GM18526 (cell line): ENCODE measurements around the gene IGSF22.

ENCODE experiments used
- POLR2A ChIP-seq: IDR thresholded peaks from 3 replicates; pipeline ENCODE4 v1.6.1; 2011; ENCODE audit not compliant: insufficient read length; ENCODE audit errors: extremely low read depth

Gene IGSF22

GRCh38 chr11:18726040-18726439, at the start of gene IGSF22:
TSS of gene IGSF22 (minus strand) at chr11:18726188. CDS start at chr11:18724236, 1,952 bp downstream.
- no peak for TF ChIP-seq POLR2A

DNA sequence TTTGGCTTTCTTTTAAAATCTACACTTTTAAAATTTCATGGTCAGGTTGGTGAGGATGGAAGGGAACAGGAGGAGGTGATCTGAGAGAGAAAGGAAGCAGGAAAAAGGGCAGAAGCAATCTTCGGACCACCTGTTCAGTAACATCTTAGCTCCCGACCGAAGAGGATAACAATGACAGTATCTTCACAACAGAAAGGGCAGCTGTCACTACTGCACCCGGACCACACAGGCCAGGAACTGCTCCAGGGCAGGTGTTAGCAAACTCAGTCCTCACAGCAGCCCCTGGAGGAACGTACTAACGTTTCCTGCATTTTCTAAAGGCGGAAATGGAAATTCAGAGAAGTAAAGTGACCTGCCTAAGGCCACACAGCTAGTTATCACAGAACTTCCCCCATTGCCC, 48.8 kb upstream of the IGSF22 start:
- no peak for TF ChIP-seq POLR2A

- TF ChIP-seq POLR2A, result no peak
Measured at GRCh38 chr11:18773681-18774080, 47.7 kb upstream of the IGSF22 start.

DNA sequence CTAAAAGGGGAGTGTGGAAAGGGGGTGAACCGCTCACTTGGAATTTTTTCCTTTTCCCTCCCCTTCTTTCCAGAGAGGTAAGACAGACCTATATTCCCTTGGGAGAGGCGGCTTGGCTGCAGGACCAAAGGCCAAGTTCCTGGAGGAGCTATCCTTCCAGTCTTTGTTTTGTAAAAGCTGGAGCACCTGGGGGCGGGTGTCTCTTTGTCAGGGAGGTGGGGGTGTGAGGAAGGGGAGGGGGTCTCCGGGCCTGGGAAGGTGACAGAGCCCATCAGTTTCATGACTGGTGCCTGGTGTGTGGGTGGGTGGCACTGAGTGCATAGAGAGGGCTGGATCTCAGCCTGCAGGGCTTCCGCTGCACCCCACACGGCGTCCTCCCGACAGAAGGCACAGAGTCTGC, 47.1 kb upstream of the IGSF22 start:
- TF ChIP-seq POLR2A, result no peak

- no peak for TF ChIP-seq POLR2A
Measured at GRCh38 chr11:18772211-18772610, 46.2 kb upstream of the IGSF22 start.

GRCh38 chr11:18771266-18772035, 45.5 kb upstream of the IGSF22 start:
- TF ChIP-seq POLR2A, result no peak

GRCh38 chr11:18770479-18771125, 44.6 kb upstream of the IGSF22 start:
- TF ChIP-seq POLR2A, result no peak

DNA sequence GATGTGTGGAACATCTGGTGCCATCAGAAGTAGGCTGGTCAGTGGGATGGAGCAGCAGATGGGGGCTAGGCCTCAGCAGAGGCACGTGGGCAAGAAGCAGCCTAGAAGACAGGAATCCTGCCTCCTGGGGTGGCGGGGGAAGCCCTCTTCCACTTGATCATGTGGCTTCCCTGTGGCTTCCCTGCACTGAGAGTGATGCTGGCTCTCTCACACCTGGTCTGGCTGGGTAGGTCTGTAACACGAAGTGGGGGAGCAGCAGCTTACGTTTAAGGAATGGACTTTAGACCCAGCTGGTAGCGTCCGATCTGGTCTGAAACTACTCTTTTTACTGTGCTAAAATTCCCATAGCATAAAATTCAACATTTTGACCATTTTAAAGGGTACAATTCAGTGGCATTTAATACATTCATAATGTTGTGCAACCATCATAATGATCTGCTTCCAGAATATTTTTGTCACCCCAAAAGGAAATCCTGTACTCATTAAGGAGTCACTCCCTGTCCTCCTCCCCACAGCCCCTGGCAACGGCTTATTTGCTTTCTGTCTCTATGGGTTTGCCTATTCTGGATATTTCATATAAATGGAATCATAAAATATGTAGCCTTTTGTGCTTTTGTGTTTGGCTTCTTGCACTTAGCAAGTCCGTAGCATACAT, 43.9 kb upstream of the IGSF22 start:
- TF ChIP-seq POLR2A, result no peak

DNA sequence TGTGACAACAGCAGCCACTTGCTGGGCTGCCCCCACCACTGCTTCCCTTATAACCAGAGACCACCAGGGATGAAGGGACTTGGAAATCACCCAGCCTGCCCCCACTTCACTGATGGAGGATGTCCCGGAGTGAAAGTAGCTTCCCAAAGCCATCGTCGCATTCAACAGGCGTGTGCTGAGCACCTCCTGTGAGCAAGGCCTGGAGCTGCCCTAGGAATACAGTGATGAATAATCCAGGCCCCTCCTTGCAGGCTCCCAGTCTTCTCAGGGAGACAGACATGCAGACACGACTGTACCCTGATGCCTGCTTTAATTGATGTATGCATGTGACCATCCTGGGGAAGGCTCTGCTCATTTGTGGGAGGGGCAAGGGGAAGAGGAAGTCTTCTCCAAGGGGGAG, 43.0 kb upstream of the IGSF22 start:
- no peak for TF ChIP-seq POLR2A

GRCh38 chr11:18768472-18768901, 42.5 kb upstream of the IGSF22 start:
- TF ChIP-seq POLR2A, result no peak

- TF ChIP-seq POLR2A, result no peak
Measured at GRCh38 chr11:18766015-18766414, 40.0 kb upstream of the IGSF22 start.

DNA sequence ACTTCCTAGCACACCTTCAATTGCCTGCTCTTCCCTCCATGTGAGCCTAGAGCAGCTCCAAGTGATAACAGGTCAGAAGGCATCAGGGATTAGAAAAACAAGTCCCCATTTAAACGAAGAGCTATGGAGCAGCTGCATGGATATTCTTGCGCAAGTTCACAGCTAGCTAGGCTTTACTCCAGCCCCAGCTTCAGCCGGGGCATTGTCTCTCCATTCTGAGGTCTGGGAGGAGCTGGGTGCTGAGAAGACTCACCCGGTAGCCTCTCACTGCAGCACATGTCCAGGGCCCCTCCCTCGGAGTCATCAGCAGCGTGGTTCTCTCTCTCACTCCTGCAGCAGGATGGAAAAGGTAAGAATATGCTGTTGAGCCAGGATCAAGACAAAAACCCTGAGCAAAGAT, 39.6 kb upstream of the IGSF22 start:
- no peak for TF ChIP-seq POLR2A

GRCh38 chr11:18761741-18762140, 35.8 kb upstream of the IGSF22 start:
- TF ChIP-seq POLR2A, result no peak

DNA sequence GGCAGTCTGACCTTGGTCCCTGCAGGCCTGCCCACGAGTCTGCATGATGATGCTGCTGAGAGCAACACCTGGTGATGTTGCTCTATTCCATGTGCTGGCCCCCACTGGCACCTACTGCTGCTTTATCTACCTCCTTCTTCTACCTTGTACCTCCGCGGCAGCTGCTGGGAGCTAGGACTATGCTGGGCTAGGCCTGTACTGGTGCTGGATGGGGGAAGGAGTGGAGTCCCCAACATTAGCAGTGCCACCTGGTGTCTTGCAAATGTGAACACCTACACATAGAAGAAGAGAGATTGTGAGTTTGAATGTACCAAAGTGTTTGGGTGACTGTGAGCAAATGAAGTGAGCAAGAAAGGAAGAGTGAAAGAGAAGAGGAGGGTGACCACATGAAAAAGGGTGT, 35.2 kb upstream of the IGSF22 start:
- no peak for TF ChIP-seq POLR2A

DNA sequence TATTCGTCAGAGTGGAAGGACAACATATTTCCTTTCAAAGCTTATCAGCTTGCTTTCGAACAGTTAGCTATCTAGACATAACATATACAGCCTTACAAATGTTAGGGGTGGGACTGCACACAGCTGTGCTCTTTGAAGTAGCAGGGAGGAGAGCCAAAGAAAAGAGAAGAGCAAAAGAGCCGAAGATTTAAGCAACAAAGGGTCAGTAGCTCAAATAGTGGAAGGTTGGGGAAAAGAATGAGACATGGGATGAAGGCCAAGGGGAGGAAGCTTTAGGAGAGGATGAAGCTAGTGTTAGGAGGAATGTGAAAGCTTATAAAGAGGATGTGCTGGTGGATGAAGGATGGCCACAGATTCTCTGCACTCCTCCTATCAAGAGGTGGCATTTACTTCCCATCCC, 31.8 kb upstream of the IGSF22 start:
- TF ChIP-seq POLR2A, result no peak

GRCh38 chr11:18756889-18757288, 30.9 kb upstream of the IGSF22 start:
- no peak for TF ChIP-seq POLR2A

- TF ChIP-seq POLR2A, result no peak
Measured at GRCh38 chr11:18754308-18754707, 28.3 kb upstream of the IGSF22 start.

GRCh38 chr11:18752502-18752901, 26.5 kb upstream of the IGSF22 start:
- no peak for TF ChIP-seq POLR2A
